HUES64 (cell line): ENCODE measurements around the gene CERK.

Experiments used
- H3K27ac ChIP-seq: 2 replicates; pipeline ENCODE4 v1.7.0; 2013; ENCODE audit warnings: low read depth, low read length, inconsistent platforms
- H3K27me3 ChIP-seq: 2 replicates; pipeline ENCODE4 v1.6.1; 2013; ENCODE audit warnings: mild to moderate bottlenecking, low read length; ENCODE audit not compliant: insufficient read depth
- H3K36me3 ChIP-seq: 2 replicates; pipeline ENCODE4 v1.6.1; 2013; ENCODE audit warnings: mild to moderate bottlenecking, low read length; ENCODE audit not compliant: insufficient read depth
- H3K4me1 ChIP-seq: 2 replicates; pipeline ENCODE4 v1.6.1; 2013; ENCODE audit warnings: mild to moderate bottlenecking, low read length, moderate library complexity; ENCODE audit not compliant: insufficient read depth
- H3K4me3 ChIP-seq: 2 replicates; pipeline ENCODE4 v1.5.1; 2013; ENCODE audit warnings: mild to moderate bottlenecking, low read length, moderate library complexity
- H3K9ac ChIP-seq: 2 replicates; pipeline ENCODE4 v1.6.1; 2013; ENCODE audit warnings: mild to moderate bottlenecking, low read depth, low read length
- H3K9me3 ChIP-seq: 2 replicates; pipeline ENCODE4 v1.6.1; 2013; ENCODE audit warnings: low read depth, low read length; ENCODE audit not compliant: insufficient read depth
- WGBS: fragments of 150-250, 120-280 bp; methylation state at CpG from one replicate; pipeline ENCODE4 v1.1.7; 2013; ENCODE audit warnings: missing lambda C conversion rate; 5-methylcytosine and 5-hydroxymethylcytosine counted together

CERK gene

DNA sequence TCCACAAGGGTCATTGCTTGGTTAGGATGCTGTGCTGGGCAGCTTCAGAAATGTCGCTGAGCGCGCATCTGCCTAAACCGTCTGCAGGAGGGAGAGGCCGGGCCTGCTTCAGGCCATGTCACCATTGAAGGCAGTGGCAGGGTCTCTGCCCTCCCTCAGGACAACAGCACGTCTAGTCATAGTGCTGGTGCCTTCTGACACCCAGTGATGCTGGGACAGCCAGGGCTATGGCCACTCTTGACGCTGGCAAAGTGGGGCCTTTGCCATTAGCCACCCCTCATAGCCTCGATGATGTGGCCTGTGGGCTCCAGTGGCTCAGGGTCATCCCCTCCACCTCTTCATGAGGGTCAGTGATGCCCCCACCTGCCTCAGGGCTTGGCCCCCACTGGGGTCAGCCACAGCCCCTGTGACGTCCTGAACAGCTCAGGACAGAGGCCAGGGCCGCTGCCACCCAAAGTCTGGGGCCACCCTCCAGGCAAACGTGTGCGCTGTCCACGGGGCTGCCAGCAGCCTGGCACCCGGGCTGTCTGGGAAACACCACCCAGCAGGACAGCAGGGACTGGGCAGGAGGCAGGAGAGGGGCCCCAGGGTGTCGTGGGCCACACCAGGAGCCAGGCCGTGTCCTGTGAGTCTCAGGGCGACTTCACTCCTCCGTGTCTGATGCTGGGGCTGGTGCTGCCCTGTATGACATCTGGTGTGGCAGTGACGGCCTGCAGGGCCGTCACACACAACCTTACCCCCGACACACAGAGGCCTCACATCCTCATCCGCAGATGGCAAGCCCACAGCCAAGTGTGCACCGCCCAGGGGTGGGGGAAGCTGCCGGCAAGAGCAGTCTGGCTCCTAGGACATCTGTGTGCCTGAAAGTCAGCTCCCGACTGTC, 42.5 kb downstream of the CERK start:
- Histone ChIP-seq H3K9me3 (no peaks in the 10 kb centered on the region), H3K27ac (no peak overlapping the region), H3K36me3 (peaks cover 81% of the 10 kb centered on the region), H3K4me3 (no peak overlapping the region), H3K27me3 (no peaks in the 10 kb centered on the region), H3K9ac (no peak overlapping the region), H3K4me1 (no peaks in the 10 kb centered on the region)
- WGBS, result 92% methylated on average over 25 of the region's 25 CpGs

DNA sequence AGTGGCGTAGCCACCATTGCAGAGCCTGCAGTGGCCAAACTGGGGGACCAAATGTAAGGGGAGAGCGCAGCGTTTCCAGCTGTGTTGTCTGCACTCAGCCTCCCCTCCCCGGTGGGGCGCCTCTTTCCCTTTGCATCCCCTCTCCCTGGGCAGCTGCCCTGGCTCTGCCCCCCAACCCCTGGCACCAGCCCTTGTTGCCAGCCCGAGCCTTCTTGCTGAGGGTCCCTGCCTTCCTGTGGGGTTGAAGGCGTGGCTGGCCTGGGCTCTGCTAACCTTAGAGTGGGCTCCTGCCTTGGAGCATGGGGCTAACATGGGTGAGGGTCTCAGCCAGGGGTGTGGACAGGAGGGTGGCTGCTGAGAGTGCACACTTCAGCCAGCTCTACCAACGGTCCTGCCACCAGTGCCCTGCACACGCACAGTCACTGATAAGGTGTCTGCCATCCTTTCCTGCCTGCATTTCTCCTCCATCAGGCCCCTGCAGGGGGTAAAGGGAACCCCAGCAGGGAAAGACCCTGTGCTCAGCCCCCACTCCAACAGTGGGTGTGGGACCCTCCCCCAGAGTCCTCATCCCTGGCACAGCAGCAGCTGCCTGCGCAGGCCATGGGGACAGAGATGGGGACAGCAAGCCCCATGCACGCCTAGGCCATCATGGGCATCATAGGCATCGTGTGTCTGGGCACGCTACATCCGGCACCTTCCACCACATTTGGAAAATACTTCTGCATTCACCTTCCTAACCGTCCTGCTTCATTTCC, 43.5 kb downstream of the CERK start:
- 95% methylated on average over 15 of the region's 15 CpGs for WGBS
- H3K36me3 ChIP-seq, result peaks cover 82% of the 10 kb centered on the region
- H3K4me1 ChIP-seq, result no peaks in the 10 kb centered on the region
- H3K4me3 ChIP-seq, result no peak overlapping the region
- no peak overlapping the region for H3K9ac ChIP-seq
- H3K27me3 ChIP-seq, result no peaks in the 10 kb centered on the region
- H3K9me3 ChIP-seq, result no peaks in the 10 kb centered on the region
- H3K27ac ChIP-seq, result no peak overlapping the region

DNA sequence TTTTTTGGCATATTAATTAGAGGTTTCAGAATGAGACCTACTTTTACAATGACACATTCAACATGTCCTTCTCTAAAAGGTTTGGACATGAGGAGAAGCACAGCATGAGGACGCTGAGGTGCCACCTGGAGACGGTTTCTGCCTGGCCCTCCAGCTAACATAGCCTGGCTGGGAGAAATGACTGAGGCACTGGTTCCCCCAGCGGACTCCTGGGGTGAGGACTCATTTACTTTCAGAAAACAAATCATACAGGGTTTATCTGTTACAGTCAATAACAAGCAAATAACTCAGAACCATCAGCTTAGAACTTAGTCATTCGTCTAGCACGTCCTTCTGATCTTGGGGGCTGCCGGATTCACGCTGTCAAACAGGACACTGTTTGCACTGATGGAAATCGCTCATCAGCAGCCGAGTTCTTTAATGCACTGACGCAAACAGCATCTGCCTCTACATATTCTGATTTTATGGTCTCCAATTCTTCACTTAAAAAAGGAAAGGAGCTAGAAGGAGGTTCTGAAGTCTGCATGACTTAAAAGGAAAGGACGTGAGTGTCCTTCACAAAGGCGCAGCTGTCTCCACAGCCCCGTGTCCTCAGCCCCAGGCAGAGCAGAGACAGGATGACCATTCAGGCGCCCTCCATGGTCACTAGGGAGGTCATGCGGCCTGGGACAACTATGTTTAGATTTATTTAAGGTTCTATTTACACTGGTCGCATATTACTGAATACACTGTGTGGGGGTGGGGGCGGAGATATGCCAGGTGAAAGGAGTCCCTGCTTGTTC, 44.2 kb downstream of the CERK start:
- H3K4me1 ChIP-seq, result no peaks in the 10 kb centered on the region
- H3K4me3 ChIP-seq, result no peak overlapping the region
- no peaks in the 10 kb centered on the region for H3K9me3 ChIP-seq
- no peak overlapping the region for H3K27ac ChIP-seq
- H3K36me3 ChIP-seq, result peaks cover 74% of the 10 kb centered on the region
- no peak overlapping the region for H3K9ac ChIP-seq
- 88% methylated on average over 17 of the region's 17 CpGs for WGBS
- no peaks in the 10 kb centered on the region for H3K27me3 ChIP-seq

DNA sequence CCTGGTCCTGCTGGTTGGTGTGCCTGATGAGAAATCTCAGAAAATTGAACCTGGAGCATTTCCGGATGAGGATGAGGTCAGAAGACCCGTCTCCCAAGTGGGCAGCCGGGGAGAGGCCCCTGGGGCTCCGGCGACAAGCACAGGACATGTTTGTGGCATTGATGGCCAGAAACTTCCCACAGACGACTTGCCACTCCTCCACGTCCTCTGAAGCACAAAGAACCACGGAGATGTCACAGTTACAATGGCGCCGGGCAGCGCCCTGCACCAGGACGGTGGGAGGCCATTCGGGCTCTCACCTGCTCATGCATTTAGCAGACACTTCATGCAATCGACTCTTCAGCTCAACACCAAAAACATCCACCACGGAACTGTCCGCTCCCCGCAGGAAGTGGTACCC, 46.5 kb downstream of the CERK start:
- peaks cover 71% of the 10 kb centered on the region for H3K36me3 ChIP-seq

DNA sequence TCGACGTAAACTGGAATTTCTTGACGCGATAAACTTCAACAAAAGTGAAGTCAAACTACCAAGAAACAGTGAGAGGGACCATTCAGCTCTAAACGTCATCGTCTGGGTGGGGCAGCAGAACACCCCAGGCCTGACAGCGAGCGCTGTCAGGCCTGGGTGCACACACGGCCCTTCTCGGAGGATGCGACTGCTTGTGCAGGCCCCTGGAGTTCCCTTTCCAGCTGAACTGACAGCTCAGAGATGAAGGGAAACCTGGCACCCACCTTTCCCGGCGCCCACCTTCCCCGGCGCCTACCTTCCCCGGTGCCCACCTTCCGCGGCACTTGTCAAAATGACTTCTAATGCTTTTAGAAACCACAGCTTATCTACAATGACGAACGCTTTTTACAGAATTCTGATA, 47.9 kb downstream of the CERK start:
- H3K9ac ChIP-seq, result no peak overlapping the region
- no peaks in the 10 kb centered on the region for H3K9me3 ChIP-seq
- WGBS, result 97% methylated on average over 18 of the region's 20 CpGs
- H3K27me3 ChIP-seq, result no peaks in the 10 kb centered on the region
- no peaks in the 10 kb centered on the region for H3K4me1 ChIP-seq
- peaks cover 69% of the 10 kb centered on the region for H3K36me3 ChIP-seq
- H3K27ac ChIP-seq, result no peak overlapping the region
- H3K4me3 ChIP-seq, result no peak overlapping the region

More for the DNA sequence above, 46.5 kb downstream of the CERK start:
- Histone ChIP-seq H3K4me1 (no peaks in the 10 kb centered on the region), H3K27me3 (no peaks in the 10 kb centered on the region), H3K27ac (no peak overlapping the region), H3K9ac (no peak overlapping the region), H3K9me3 (no peaks in the 10 kb centered on the region), H3K4me3 (no peak overlapping the region)
- WGBS, result 97% methylated on average over 17 of the region's 17 CpGs

DNA sequence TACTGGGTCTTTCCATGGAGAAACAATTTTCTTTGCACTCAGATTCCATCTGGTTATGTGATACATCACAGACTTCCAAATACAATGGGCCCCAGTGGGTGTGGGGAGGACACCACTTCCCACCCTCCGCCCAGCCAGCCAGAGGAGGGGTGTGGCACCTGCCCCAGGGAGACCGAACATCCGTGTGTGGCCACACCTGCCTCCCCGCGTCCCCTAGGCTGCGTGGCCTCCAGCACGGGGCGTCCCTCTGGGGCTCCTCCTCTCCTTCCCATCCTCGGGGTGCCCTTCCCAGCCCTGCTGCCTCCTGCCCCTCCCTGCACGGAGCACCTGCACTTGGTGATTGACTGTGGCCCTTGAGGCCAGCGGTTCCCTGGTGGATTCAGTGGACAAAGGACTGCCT, 49.1 kb downstream of the CERK start:
- 94% methylated on average over 11 of the region's 11 CpGs for WGBS
- no peak overlapping the region for H3K9ac ChIP-seq
- no peaks in the 10 kb centered on the region for H3K27me3 ChIP-seq
- no peak overlapping the region for H3K27ac ChIP-seq
- no peaks in the 10 kb centered on the region for H3K4me1 ChIP-seq
- H3K9me3 ChIP-seq, result no peaks in the 10 kb centered on the region
- peaks cover 60% of the 10 kb centered on the region for H3K36me3 ChIP-seq
- no peak overlapping the region for H3K4me3 ChIP-seq

DNA sequence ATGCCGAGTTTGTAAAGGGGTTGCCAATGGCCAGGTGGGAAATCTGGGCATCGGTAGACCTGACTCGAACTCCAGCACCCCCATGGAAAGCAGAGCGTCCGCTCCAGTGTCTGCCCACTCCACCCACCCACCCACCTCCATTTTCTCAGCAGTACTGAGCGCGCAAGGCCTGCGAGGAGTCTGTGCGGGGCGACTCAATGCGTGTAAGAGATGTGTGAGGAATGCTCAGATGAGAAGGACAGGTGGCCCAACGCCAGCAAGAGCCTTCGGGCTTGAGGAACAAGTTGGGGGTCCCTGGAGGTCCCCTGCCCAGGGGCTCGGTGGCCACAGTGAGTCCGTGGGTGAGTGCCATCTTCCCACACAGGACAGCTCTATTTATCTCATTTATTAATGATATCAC, 50.6 kb downstream of the CERK start:
- no peak overlapping the region for H3K27ac ChIP-seq
- peaks cover 49% of the 10 kb centered on the region for H3K36me3 ChIP-seq
- H3K9ac ChIP-seq, result no peak overlapping the region
- no peaks in the 10 kb centered on the region for H3K4me1 ChIP-seq
- 95% methylated on average over 15 of the region's 15 CpGs for WGBS
- H3K27me3 ChIP-seq, result no peaks in the 10 kb centered on the region
- no peak overlapping the region for H3K4me3 ChIP-seq
- H3K9me3 ChIP-seq, result no peaks in the 10 kb centered on the region

DNA sequence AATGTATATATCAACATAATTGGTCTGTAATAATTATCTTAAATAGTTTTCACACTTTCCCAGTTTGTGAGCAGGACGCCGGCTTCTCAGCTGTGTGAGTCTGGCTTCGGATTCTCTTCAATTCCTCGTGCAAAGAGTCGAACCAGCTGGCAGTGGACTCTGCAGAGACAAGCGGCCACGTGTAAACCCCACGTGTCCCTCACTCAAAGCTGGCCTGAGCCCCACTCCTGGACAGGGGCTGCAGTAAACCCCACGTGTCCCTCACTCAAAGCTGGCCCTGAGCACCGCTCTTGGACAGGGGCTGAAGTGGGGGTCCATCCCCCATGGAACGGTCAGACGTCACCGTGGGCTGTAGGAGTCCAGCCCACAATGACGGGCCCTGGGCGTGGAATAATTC, 51.0 kb downstream of the CERK start:
- no peak overlapping the region for H3K9ac ChIP-seq
- H3K4me1 ChIP-seq, result no peaks in the 10 kb centered on the region
- no peaks in the 10 kb centered on the region for H3K27me3 ChIP-seq
- H3K4me3 ChIP-seq, result no peak overlapping the region
- H3K9me3 ChIP-seq, result no peaks in the 10 kb centered on the region
- 96% methylated on average over 15 of the region's 15 CpGs for WGBS
- peaks cover 49% of the 10 kb centered on the region for H3K36me3 ChIP-seq
- H3K27ac ChIP-seq, result no peak overlapping the region

DNA sequence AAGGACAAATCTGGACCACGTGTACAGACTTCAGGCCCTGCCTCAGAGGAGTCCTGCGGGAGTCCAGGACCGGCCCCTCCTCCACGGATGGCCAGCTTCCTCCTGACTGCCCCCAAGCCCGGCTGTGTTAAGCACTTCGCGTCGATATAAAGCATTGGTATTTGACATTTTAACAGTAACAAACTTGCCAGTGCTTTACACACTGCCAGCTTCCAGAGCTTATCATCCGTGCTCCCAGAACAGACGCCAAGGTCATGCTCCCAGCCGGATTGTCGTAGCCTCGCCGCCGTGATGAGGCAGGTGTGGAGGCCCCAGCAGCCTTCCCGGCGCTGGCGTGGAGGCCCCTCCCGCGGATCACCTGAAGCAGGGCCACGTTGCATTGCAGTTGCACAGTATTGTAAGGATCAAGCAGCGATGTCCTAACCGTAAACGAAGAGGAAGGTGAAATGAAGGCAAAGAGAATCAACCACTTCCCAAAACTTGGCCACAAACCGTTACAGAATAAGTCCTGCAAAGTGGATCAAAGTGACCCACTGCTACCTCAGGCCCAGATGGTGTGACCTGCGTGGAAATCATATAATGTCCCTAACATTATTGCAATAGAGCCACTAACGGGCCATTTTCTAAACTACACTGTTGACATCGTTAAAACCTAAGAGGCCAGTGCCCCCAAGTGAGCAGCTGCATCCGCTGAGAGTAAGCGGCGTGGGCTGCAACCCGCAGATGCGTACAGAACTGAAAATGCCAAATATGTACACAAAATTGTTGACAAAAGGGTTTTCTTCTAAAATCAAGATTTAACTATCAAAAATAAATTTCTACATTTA, 51.6 kb downstream of the CERK start:
- H3K4me3 ChIP-seq, result no peak overlapping the region
- no peaks in the 10 kb centered on the region for H3K27me3 ChIP-seq
- WGBS, result 94% methylated on average over 33 of the region's 33 CpGs
- H3K27ac ChIP-seq, result no peak overlapping the region
- H3K9me3 ChIP-seq, result no peaks in the 10 kb centered on the region
- peaks cover 44% of the 10 kb centered on the region for H3K36me3 ChIP-seq
- no peaks in the 10 kb centered on the region for H3K4me1 ChIP-seq
- no peak overlapping the region for H3K9ac ChIP-seq

DNA sequence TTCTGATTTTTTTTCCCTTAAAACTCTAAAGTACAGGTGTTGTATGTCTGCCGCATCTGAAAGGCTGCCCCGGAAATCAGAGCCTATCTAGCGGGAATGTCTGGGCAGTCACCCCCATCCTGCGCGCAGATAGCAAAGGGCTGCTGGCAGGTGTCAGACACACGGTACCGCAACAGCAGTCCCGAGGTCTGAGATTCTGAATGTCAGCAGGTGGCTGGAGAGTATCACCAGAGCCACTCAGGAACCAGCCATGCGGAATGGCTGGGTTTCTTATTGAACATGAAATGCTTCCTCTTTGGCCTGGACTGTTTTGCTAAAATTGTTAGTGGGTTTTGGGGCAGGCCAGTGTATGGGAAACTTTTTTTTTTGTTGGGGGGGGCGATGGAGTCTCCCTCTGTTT, 53.3 kb downstream of the CERK start:
- 94% methylated on average over 10 of the region's 10 CpGs for WGBS
- no peak overlapping the region for H3K27ac ChIP-seq
- H3K9me3 ChIP-seq, result no peaks in the 10 kb centered on the region
- H3K4me1 ChIP-seq, result no peaks in the 10 kb centered on the region
- peaks cover 28% of the 10 kb centered on the region for H3K36me3 ChIP-seq
- H3K27me3 ChIP-seq, result no peaks in the 10 kb centered on the region
- no peak overlapping the region for H3K9ac ChIP-seq
- H3K4me3 ChIP-seq, result no peak overlapping the region
